Stomach (tissue), 4 donors: Measurements from ENCODE around the gene REG1A.

ENCODE experiments used
- CTCF ChIP-seq, 7 experiments: fragments of 450-650 bp in 4 of 7; fragments of 200-600 bp in 3 of 7; sonication (generic) in 3 of 7; IDR thresholded peaks; one replicate each; pipeline ENCODE4 v1.5.1; 2016 to 2019; ENCODE audit warnings: antibody characterized with exemption in 7 of 7, control low read depth in 2 of 7, mild to moderate bottlenecking in 1 of 7
- EP300 ChIP-seq: sonication (generic); formaldehyde crosslinking; IDR thresholded peaks from one replicate; pipeline ENCODE4 v1.6.1; 2017; ENCODE audit warnings: antibody characterized with exemption
- POLR2A ChIP-seq, 4 donors: fragments of 450-650 bp; IDR thresholded peaks; one replicate each; pipeline ENCODE4 v1.6.1; 2016; ENCODE audit warnings: antibody characterized with exemption in 4 of 4, control low read depth in 2 of 4, mild to moderate bottlenecking in 1 of 4, moderate library complexity in 1 of 4
- POLR2AphosphoS5 ChIP-seq, 3 donors: sonication (generic); formaldehyde crosslinking; IDR thresholded peaks; one replicate each; pipeline ENCODE4 v1.6.1; 2016; ENCODE audit warnings: antibody characterized with exemption in 3 of 3

DNA sequence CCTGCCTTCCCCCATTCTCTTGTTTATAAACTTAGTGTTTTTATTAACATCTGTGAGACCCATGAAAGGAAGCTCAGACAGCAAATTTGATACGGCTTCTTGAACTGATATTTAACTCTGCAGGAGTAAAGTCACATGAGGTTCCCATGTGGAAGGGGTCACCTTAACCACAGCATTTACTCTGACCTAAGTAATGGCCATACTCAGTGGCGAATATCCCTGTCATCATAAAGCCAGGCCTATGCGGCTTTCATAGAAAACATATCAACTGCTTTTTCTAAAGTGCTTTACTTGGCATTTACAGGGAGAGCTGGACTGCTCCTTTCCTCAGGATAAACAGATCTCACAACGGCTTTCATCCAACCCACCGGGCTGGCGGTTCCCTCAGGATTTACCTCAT lies 9.0 kb downstream of the REG1A start:
- TF ChIP-seq CTCF (IDR thresholded peaks at IDR 0.05) (no peak), POLR2AphosphoS5 (IDR thresholded peaks at IDR 0.05) (no peak), EP300 (no peak), POLR2A (IDR thresholded peaks at IDR 0.05) (no peak)
